Measurements from ENCODE around the gene LRFN5.
"Not testable (repeated sequence)": the region's sequence is repeated elsewhere in the genome, so short reads cannot be mapped to it uniquely, and the experiment has no call there.

Gene LRFN5

DNA sequence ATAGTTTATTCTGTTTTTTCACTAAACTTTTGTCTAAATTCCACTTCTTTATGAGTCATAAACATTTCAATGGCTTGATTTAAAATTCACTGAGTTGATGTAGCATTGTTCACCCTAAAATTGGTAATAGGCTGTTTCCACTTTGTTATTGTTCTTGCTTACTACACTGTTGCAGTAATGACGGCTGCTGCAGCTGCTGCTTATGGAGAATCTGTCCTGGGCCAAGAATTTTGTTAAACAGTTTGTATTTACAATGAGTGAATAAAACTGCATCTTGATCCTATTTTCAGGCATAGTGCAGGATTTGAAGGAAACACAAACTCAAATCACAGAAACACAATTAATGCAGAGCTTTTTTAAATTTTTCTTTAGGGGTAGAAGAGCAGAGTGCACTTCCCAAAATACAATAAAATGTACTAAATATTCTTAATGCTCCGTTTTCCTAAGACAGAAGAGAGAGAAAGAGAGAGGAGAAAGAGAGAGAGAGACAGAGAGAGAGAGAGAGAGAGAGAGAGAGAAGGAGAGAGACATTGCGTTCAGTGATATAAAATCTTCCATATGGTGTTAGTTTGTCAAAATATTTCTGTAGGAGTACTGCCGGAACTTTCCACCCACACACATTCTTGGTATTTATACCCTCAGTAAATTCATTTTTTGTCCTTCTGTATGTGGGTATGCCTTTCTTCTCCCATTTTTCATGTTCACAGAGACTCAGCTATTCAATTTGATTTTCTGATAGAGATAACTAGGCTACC lies 266.4 kb downstream of the LRFN5 start:
- no peaks in the 10 kb centered on the region for H3K27me3 ChIP-seq (ENCODE audit: control insufficient read depth, insufficient read depth, low read length)
- H3K4me3 ChIP-seq (ENCODE audit: low read length): no peak overlapping the region
- no peaks in the 10 kb centered on the region for H3K9me3 ChIP-seq (ENCODE audit: control insufficient read depth, low read length)
- no peak overlapping the region for H3K9ac ChIP-seq (ENCODE audit: low read length)
- no peaks in the 10 kb centered on the region for H3K4me1 ChIP-seq (ENCODE audit: control insufficient read depth, insufficient read depth, low read length)
- no peaks in the 10 kb centered on the region for H3K36me3 ChIP-seq (ENCODE audit: control insufficient read depth, insufficient read depth, low read length)

DNA sequence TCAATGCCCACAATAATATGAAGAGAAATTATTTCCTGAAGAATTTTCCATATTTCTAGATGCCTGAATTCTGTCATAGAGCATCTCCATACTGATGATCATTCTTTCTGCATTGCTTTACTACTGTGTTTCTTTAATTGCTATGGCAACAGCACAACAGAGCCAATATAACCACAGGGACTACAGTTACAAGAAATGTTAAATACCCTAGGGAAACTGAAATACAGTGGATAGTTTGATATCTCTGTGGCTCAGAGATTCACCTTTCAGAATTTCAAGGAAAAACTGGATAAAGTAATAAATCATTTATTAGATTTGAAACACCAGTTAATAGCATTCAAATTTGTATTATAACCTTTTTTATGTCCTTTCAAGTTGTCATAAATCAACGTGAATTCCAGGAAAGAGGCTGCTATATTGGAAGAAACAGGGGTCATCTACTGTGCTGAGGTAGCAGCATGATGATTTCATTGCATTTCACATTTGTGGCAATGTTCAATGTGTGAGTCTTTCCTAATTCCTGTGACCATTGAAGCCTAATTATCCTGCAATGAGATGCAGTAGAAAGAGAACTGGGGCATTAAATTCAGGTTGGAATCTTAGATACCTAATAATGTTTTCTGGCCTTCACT lies 267.1 kb downstream of the LRFN5 start:
- Histone ChIP-seq H3K9me3 (ENCODE audit: control insufficient read depth, low read length) (no peaks in the 10 kb centered on the region), H3K9ac (ENCODE audit: low read length) (no peak overlapping the region), H3K27me3 (ENCODE audit: control insufficient read depth, insufficient read depth, low read length) (no peaks in the 10 kb centered on the region), H3K36me3 (ENCODE audit: control insufficient read depth, insufficient read depth, low read length) (no peaks in the 10 kb centered on the region), H3K4me3 (ENCODE audit: low read length) (no peak overlapping the region), H3K4me1 (ENCODE audit: control insufficient read depth, insufficient read depth, low read length) (no peaks in the 10 kb centered on the region)

- Histone ChIP-seq H3K4me3 (ENCODE audit: low read length) (no peak overlapping the region), H3K9me3 (ENCODE audit: control insufficient read depth, low read length) (no peaks in the 10 kb centered on the region), H3K36me3 (ENCODE audit: control insufficient read depth, insufficient read depth, low read length) (no peaks in the 10 kb centered on the region), H3K4me1 (ENCODE audit: control insufficient read depth, insufficient read depth, low read length) (no peaks in the 10 kb centered on the region), H3K27me3 (ENCODE audit: control insufficient read depth, insufficient read depth, low read length) (no peaks in the 10 kb centered on the region), H3K9ac (ENCODE audit: low read length) (no peak overlapping the region)
Observed at GRCh38 chr14:41875116-41875515, 268.4 kb downstream of the LRFN5 start.

DNA sequence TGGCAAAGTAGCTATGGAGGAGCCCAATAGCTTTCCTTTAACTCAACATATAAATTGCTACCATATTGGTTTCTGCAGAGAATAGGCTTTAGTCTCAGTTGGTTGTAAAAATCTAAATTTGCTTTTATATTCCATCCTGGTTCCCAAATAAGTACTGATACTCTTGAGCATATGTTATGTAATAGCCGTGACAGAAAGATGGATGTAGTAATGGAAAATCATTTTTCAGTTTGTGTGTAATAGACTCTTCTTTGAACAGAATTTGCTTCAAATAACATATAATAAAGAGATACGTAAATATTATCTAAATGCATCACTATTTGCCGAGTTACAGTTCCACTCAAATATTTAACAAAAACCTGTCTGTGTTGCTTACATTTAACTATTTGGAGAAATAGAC lies 271.6 kb downstream of the LRFN5 start:
- H3K9me3 ChIP-seq (ENCODE audit: control insufficient read depth, low read length): no peaks in the 10 kb centered on the region
- no peaks in the 10 kb centered on the region for H3K36me3 ChIP-seq (ENCODE audit: control insufficient read depth, insufficient read depth, low read length)
- no peaks in the 10 kb centered on the region for H3K4me1 ChIP-seq (ENCODE audit: control insufficient read depth, insufficient read depth, low read length)
- no peak overlapping the region for H3K4me3 ChIP-seq (ENCODE audit: low read length)
- no peaks in the 10 kb centered on the region for H3K27me3 ChIP-seq (ENCODE audit: control insufficient read depth, insufficient read depth, low read length)
- no peak overlapping the region for H3K9ac ChIP-seq (ENCODE audit: low read length)

GRCh38 chr14:41891624-41892023 lies 284.9 kb downstream of the LRFN5 start:
- no peaks in the 10 kb centered on the region for H3K4me1 ChIP-seq (ENCODE audit: control insufficient read depth, insufficient read depth, low read length)
- no peaks in the 10 kb centered on the region for H3K36me3 ChIP-seq (ENCODE audit: control insufficient read depth, insufficient read depth, low read length)
- H3K27me3 ChIP-seq (ENCODE audit: control insufficient read depth, insufficient read depth, low read length): no peaks in the 10 kb centered on the region
- H3K9me3 ChIP-seq (ENCODE audit: control insufficient read depth, low read length): no peaks in the 10 kb centered on the region
- no peak overlapping the region for H3K9ac ChIP-seq (ENCODE audit: low read length)
- no peak overlapping the region for H3K4me3 ChIP-seq (ENCODE audit: low read length)

DNA sequence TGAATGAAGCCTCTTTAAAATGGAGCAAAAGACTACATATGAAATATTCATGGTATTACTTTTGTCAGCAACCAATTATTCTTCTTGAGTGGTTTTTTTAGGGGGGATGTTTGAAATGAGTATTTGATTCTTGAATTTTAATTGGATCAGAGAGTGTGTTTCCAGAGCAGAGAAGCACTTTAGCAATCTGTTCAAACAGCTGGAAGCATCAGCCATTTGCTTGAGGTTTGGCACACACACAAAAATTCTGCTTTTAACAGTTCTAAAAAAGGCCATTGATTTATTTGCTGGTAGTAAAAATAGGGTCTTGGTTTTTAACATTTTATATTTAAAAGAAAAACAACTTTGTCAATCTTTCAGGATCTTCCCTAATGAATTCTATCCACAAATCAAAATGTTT lies 292.7 kb downstream of the LRFN5 start:
- H3K27me3 ChIP-seq (ENCODE audit: control insufficient read depth, insufficient read depth, low read length): no peaks in the 10 kb centered on the region
- no peak overlapping the region for H3K9ac ChIP-seq (ENCODE audit: low read length)
- no peaks in the 10 kb centered on the region for H3K9me3 ChIP-seq (ENCODE audit: control insufficient read depth, low read length)

DNA sequence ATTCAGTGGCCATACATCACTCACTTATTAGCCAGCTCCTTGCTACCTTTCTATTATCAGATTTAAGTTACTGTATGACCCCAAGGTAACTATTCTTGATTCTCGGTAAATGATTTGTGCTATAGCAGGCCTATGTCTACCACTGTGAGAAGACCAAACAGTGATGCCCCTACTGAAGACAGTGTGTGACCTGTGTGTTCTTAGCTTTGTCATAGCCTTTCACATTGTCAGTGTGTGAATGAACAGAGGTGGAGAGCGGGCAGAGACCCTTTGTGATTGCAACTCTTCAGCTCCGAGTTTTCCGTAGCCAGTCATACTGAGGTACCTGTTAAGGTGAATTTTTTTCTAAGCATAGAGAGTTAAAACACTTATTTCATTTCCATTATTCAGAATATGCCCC lies 294.0 kb downstream of the LRFN5 start:
- Histone ChIP-seq H3K4me3 (ENCODE audit: low read length) (no peak overlapping the region), H3K9ac (ENCODE audit: low read length) (no peak overlapping the region), H3K27me3 (ENCODE audit: control insufficient read depth, insufficient read depth, low read length) (no peaks in the 10 kb centered on the region), H3K9me3 (ENCODE audit: control insufficient read depth, low read length) (no peaks in the 10 kb centered on the region), H3K4me1 (ENCODE audit: control insufficient read depth, insufficient read depth, low read length) (no peaks in the 10 kb centered on the region), H3K36me3 (ENCODE audit: control insufficient read depth, insufficient read depth, low read length) (no peaks in the 10 kb centered on the region)

More for the DNA sequence above, 292.7 kb downstream of the LRFN5 start:
- no peak overlapping the region for H3K4me3 ChIP-seq (ENCODE audit: low read length)
- no peaks in the 10 kb centered on the region for H3K4me1 ChIP-seq (ENCODE audit: control insufficient read depth, insufficient read depth, low read length)
- H3K36me3 ChIP-seq (ENCODE audit: control insufficient read depth, insufficient read depth, low read length): no peaks in the 10 kb centered on the region

DNA sequence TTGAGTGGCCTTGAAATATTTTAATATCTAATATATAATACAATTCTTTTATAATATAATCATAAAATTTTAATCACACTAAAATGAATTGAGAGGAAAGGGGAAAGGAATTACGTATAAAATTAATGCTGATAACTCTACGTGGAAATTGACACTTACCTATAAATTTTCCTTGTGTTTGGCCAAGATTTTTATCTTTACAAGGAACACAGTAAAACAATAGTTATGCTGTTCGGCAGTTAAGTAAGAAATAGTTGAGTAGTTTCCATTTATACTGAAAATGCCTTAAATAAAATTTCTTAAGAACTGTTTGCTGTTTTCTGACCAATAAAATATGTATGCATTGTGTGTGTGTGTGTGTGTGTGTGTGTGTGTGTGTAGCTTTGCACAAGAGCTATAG lies 294.4 kb downstream of the LRFN5 start:
- Histone ChIP-seq H3K9me3 (ENCODE audit: control insufficient read depth, low read length) (no peaks in the 10 kb centered on the region), H3K27me3 (ENCODE audit: control insufficient read depth, insufficient read depth, low read length) (no peaks in the 10 kb centered on the region), H3K36me3 (ENCODE audit: control insufficient read depth, insufficient read depth, low read length) (no peaks in the 10 kb centered on the region)

GRCh38 chr14:41905394-41905964 lies 298.8 kb downstream of the LRFN5 start:
- no peaks in the 10 kb centered on the region for H3K9me3 ChIP-seq (ENCODE audit: control insufficient read depth, low read length)
- no peaks in the 10 kb centered on the region for H3K27me3 ChIP-seq (ENCODE audit: control insufficient read depth, insufficient read depth, low read length)
- no peaks in the 10 kb centered on the region for H3K36me3 ChIP-seq (ENCODE audit: control insufficient read depth, insufficient read depth, low read length)
- H3K4me3 ChIP-seq (ENCODE audit: low read length): no peak overlapping the region
- no peak overlapping the region for H3K9ac ChIP-seq (ENCODE audit: low read length)
- H3K4me1 ChIP-seq (ENCODE audit: control insufficient read depth, insufficient read depth, low read length): no peaks in the 10 kb centered on the region

More for the DNA sequence above, 294.4 kb downstream of the LRFN5 start:
- no peak overlapping the region for H3K4me3 ChIP-seq (ENCODE audit: low read length)
- no peak overlapping the region for H3K9ac ChIP-seq (ENCODE audit: low read length)
- no peaks in the 10 kb centered on the region for H3K4me1 ChIP-seq (ENCODE audit: control insufficient read depth, insufficient read depth, low read length)

DNA sequence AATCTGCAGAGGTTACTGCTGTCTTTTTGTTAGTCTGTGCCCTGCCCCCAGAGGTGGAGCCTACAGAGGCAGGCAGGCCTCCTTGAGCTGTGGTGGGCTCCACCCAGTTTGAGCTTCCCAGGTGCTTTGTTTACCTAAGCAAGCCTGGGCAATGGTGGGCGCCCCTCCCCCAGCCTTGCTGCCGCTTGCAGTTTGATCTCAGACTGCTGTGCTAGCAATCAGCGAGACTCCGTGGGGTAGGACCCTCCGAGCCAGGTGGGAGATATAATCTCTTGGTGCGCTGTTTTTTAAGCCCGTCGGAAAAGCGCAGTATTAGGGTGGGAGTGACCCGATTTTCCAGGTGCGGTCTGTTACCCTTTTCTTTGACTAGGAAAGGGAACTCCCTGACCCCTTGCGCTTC lies 304.5 kb downstream of the LRFN5 start:
- H3K36me3 ChIP-seq (ENCODE audit: control insufficient read depth, insufficient read depth, low read length); H3K9ac ChIP-seq (ENCODE audit: low read length); H3K4me3 ChIP-seq (ENCODE audit: low read length): not testable (repeated sequence)

GRCh38 chr14:41913398-41913797 lies 306.7 kb downstream of the LRFN5 start:
- no peak overlapping the region for H3K4me3 ChIP-seq (ENCODE audit: low read length)
- H3K4me1 ChIP-seq (ENCODE audit: control insufficient read depth, insufficient read depth, low read length): no peaks in the 10 kb centered on the region
- no peak overlapping the region for H3K9ac ChIP-seq (ENCODE audit: low read length)
- no peaks in the 10 kb centered on the region for H3K27me3 ChIP-seq (ENCODE audit: control insufficient read depth, insufficient read depth, low read length)
- no peaks in the 10 kb centered on the region for H3K9me3 ChIP-seq (ENCODE audit: control insufficient read depth, low read length)
- no peaks in the 10 kb centered on the region for H3K36me3 ChIP-seq (ENCODE audit: control insufficient read depth, insufficient read depth, low read length)

More for the DNA sequence above, 304.5 kb downstream of the LRFN5 start:
- H3K27me3 ChIP-seq (ENCODE audit: control insufficient read depth, insufficient read depth, low read length); H3K9me3 ChIP-seq (ENCODE audit: control insufficient read depth, low read length); H3K4me1 ChIP-seq (ENCODE audit: control insufficient read depth, insufficient read depth, low read length): not testable (repeated sequence)

GRCh38 chr14:41915732-41916131 lies 309.1 kb downstream of the LRFN5 start:
- Histone ChIP-seq H3K4me3 (ENCODE audit: low read length) (no peak overlapping the region), H3K36me3 (ENCODE audit: control insufficient read depth, insufficient read depth, low read length) (no peaks in the 10 kb centered on the region), H3K9me3 (ENCODE audit: control insufficient read depth, low read length) (no peaks in the 10 kb centered on the region), H3K27me3 (ENCODE audit: control insufficient read depth, insufficient read depth, low read length) (no peaks in the 10 kb centered on the region), H3K4me1 (ENCODE audit: control insufficient read depth, insufficient read depth, low read length) (no peaks in the 10 kb centered on the region), H3K9ac (ENCODE audit: low read length) (no peak overlapping the region)
